ENCODE data around the gene EFCAB6. TPM values are rescaled to one million over a fixed set of nuclear protein-coding genes. Genes with fewer than 3 reads are reported as not detected.

The EFCAB6 gene
- total and polyA plus RNA-seq, 2 of the 13 experiments (the other 11 are each of a cell fraction or from before 2014, with no cell fraction given) = not detected

GRCh38 chr22:43824724-43825420 lies 12.8 kb upstream of the EFCAB6 start:
- Histone ChIP-seq H3K4me3 (replicated peaks in 1 of 3; ENCODE audit: insufficient read depth in 1 of 3, low read depth in 2 of 3, low read length in 3 of 3) (no peak overlapping the region), H3K4me1 (ENCODE audit: insufficient read depth, low read length) (peaks cover 12% of the 10 kb centered on the region), H3K9me3 (ENCODE audit: low read length) (no peaks in the 10 kb centered on the region), H2AFZ (ENCODE audit: low read length) (no peak overlapping the region), H3K9ac (ENCODE audit: insufficient read depth, low read depth, low read length) (no peak overlapping the region), H3K79me2 (ENCODE audit: insufficient read depth, low read length) (no peaks in the 10 kb centered on the region), H3K27ac (ENCODE audit: extremely low read length, insufficient read depth, low read length) (no peak overlapping the region), H3K36me3 (replicated peaks in 1 of 2; ENCODE audit: control insufficient read depth in 1 of 2, insufficient read depth in 2 of 2, low read length in 2 of 2) (no peaks in the 10 kb centered on the region), H3K27me3 (ENCODE audit: control insufficient read depth in 1 of 2, insufficient read depth in 2 of 2, low read length in 2 of 2) (peaks cover 1 to 45% of the 10 kb centered on the region in 2 experiments; a peak in 4 of 5 replicates), H3K4me2 (ENCODE audit: low read depth, low read length) (no peak overlapping the region), H4K20me1 (ENCODE audit: insufficient read depth, low read length) (no peaks in the 10 kb centered on the region)
- CTCF ChIA-PET (ENCODE audit: low intra/inter-chr PET ratio, low total read pairs) = no interaction called here
- no TSS peak for BruUV-seq (replicated peaks)
- no peak for FAIRE-seq
- no peak for DNase-seq (ENCODE audit: low spot score)
- no peak for TF ChIP-seq TMF1 (CRISPR knock-in tag; IDR thresholded peaks at IDR 0.05; ENCODE audit: low read depth)
- TF ChIP-seq MED13 (CRISPR knock-in tag; IDR thresholded peaks at IDR 0.05) = no peak
- no peak for TF ChIP-seq ZNF781 (CRISPR knock-in tag; IDR thresholded peaks at IDR 0.05; ENCODE audit: borderline replicate concordance, not compliant biosample characterization)
- no peak for TF ChIP-seq ZNF280D (CRISPR knock-in tag; IDR thresholded peaks at IDR 0.05)
- TF ChIP-seq SRSF4 (IDR thresholded peaks at IDR 0.05; ENCODE audit: low read depth, low read length, poor library complexity, severe bottlenecking) = no peak
- TF ChIP-seq MAFG (CRISPR knock-in tag; IDR thresholded peaks at IDR 0.05) = no peak
- TF ChIP-seq ZNF709 (CRISPR knock-in tag; IDR thresholded peaks at IDR 0.05) = no peak
- WGBS (ENCODE audit: low lambda C conversion rate) = 30% methylated on average over 21 of the region's 26 CpGs
- POLR2A ChIA-PET = no interaction called here
- no peak for ATAC-seq
- in situ Hi-C loops (cut with HindIII; ENCODE audit: extremely low pct_ligation_motif_present, low pct_unique_long_range_greater_than_20kb) = no loop called here
- intact Hi-C loops (cut with micrococcal nuclease; ENCODE audit: unreplicated experiment) = no loop called here

Measured in HepG2 (cell line).